ENCODE data around the gene EFCAB6. TPM values are rescaled to one million over a fixed set of nuclear protein-coding genes. Genes with fewer than 3 reads are reported as not detected.

Gene EFCAB6
- total RNA-seq, 2 experiments from 2014 or later: 0.13 TPM; not detected in 1

GRCh38 chr22:43847376-43848289, 35.5 kb upstream of the EFCAB6 start:
- H3K79me2 ChIP-seq (ENCODE audit: insufficient read depth, low read depth, low read length): no peaks in the 10 kb centered on the region
- H3K4me1 ChIP-seq (ENCODE audit: insufficient read depth, low read length, poor library complexity, severe bottlenecking): no peaks in the 10 kb centered on the region
- intact Hi-C loops (cut with micrococcal nuclease; ENCODE audit: unreplicated experiment): no loop called here
- no peaks in the 10 kb centered on the region for H4K20me1 ChIP-seq (ENCODE audit: insufficient read depth, low read length)
- TF ChIP-seq CTCF (conservative IDR thresholded peaks at IDR 0.05; ENCODE audit: low read length) (no peak), EZH2phosphoT487 (IDR thresholded peaks at IDR 0.05; ENCODE audit: borderline replicate concordance, low read depth, low read length) (no peak)
- no TSS peak for BruUV-seq (replicated peaks)
- CTCF ChIA-PET (ENCODE audit: unreplicated experiment): no interaction called here
- no peaks in the 10 kb centered on the region for H3K36me3 ChIP-seq (ENCODE audit: insufficient read depth, low read length)
- no peak overlapping the region for H3K4me3 ChIP-seq (ENCODE audit: low read depth, low read length, poor library complexity, severe bottlenecking)
- H3K27ac ChIP-seq (ENCODE audit: low read depth, low read length, poor library complexity, severe bottlenecking): no peak overlapping the region
- DNase-seq (ENCODE audit: low spot score): no peak
- no peaks in the 10 kb centered on the region for H3K9me3 ChIP-seq (ENCODE audit: low read length)
- no peaks in the 10 kb centered on the region for H3K9me2 ChIP-seq (ENCODE audit: insufficient read depth, low read length)
- POLR2A ChIA-PET: no interaction called here
- no peak overlapping the region for H3K4me2 ChIP-seq (ENCODE audit: low read length)
- H2AFZ ChIP-seq (ENCODE audit: low read length): no peak overlapping the region

- Histone ChIP-seq H3K79me2 (ENCODE audit: insufficient read depth, low read depth, low read length) (no peaks in the 10 kb centered on the region), H3K27ac (ENCODE audit: low read depth, low read length, poor library complexity, severe bottlenecking) (no peak overlapping the region), H3K4me1 (ENCODE audit: insufficient read depth, low read length, poor library complexity, severe bottlenecking) (no peaks in the 10 kb centered on the region), H3K36me3 (ENCODE audit: insufficient read depth, low read length) (no peaks in the 10 kb centered on the region), H3K4me2 (ENCODE audit: low read length) (no peak overlapping the region), H4K20me1 (ENCODE audit: insufficient read depth, low read length) (no peaks in the 10 kb centered on the region), H3K4me3 (ENCODE audit: low read depth, low read length, poor library complexity, severe bottlenecking) (no peak overlapping the region), H3K9me2 (ENCODE audit: insufficient read depth, low read length) (no peaks in the 10 kb centered on the region), H3K9me3 (ENCODE audit: low read length) (no peaks in the 10 kb centered on the region), H2AFZ (ENCODE audit: low read length) (no peak overlapping the region)
- intact Hi-C loops (cut with micrococcal nuclease; ENCODE audit: unreplicated experiment): no loop called here
- POLR2A ChIA-PET: no interaction called here
- BruUV-seq (replicated peaks): no TSS peak
- TF ChIP-seq EZH2phosphoT487 (IDR thresholded peaks at IDR 0.05; ENCODE audit: borderline replicate concordance, low read depth, low read length) (no peak), CTCF (conservative IDR thresholded peaks at IDR 0.05; ENCODE audit: low read length) (no peak)
- no peak for DNase-seq (ENCODE audit: low spot score)
- CTCF ChIA-PET (ENCODE audit: unreplicated experiment): no interaction called here
Observed at GRCh38 chr22:43846966-43847365, 34.9 kb upstream of the EFCAB6 start.

GRCh38 chr22:43845981-43846380, 33.9 kb upstream of the EFCAB6 start:
- Histone ChIP-seq H3K36me3 (ENCODE audit: insufficient read depth, low read length) (no peaks in the 10 kb centered on the region), H4K20me1 (ENCODE audit: insufficient read depth, low read length) (no peaks in the 10 kb centered on the region), H3K9me3 (ENCODE audit: low read length) (no peaks in the 10 kb centered on the region), H3K4me2 (ENCODE audit: low read length) (no peak overlapping the region), H3K27ac (ENCODE audit: low read depth, low read length, poor library complexity, severe bottlenecking) (no peak overlapping the region), H3K9me2 (ENCODE audit: insufficient read depth, low read length) (no peaks in the 10 kb centered on the region), H3K79me2 (ENCODE audit: insufficient read depth, low read depth, low read length) (no peaks in the 10 kb centered on the region), H2AFZ (ENCODE audit: low read length) (no peak overlapping the region), H3K4me1 (ENCODE audit: insufficient read depth, low read length, poor library complexity, severe bottlenecking) (no peaks in the 10 kb centered on the region), H3K4me3 (ENCODE audit: low read depth, low read length, poor library complexity, severe bottlenecking) (no peak overlapping the region)
- TF ChIP-seq CTCF (conservative IDR thresholded peaks at IDR 0.05; ENCODE audit: low read length) (no peak), EZH2phosphoT487 (IDR thresholded peaks at IDR 0.05; ENCODE audit: borderline replicate concordance, low read depth, low read length) (no peak)
- POLR2A ChIA-PET: no interaction called here
- DNase-seq (ENCODE audit: low spot score): no peak
- CTCF ChIA-PET (ENCODE audit: unreplicated experiment): no interaction called here
- intact Hi-C loops (cut with micrococcal nuclease; ENCODE audit: unreplicated experiment): no loop called here
- BruUV-seq (replicated peaks): no TSS peak
